ELR (cell line): Measurements from ENCODE around the gene MAPKAP1.

Experiments
- DNase-seq: peaks from one replicate; pipeline ENCODE4 v3.0.0-alpha.2; 2015; ENCODE audit warnings: low read depth

The MAPKAP1 gene

DNA sequence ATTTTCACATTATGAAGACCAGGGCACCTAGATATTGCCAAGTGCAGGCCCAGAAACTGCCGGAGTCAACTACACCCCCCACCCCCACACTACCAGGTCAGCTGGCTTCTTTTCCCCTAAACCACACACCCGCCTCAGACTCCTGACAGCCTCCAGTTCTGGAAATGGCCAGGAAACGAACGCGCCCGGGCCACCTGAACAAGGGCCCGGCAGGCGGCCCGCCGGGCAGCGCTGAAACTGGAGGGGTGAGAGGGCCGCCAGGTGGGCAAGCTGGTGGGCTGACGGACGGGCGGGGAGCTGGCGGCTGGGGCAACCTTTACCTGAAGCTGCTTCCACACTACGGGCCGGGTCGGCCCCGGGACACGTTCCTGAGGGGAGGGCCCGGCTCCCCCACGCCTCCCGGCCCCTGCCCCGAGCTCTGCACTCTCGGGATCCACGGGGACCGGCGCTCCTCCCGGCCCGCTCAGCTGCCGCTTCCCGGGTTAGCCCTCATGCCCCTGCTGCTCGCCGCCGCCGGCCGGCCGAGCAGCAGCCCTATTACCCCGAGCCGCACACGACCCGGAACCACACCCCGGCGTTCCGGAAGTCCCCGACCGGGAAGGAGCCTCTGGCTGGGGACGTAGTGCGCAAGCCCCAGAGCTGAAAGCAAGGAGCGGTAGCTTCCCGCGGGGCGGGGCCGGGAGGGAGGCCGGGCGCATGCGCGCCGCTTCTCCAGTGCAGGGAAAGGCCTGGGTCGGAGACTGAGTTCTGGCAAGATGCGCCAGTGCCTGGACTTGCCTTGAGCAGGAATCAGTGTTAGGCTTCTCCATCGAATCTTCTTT is at the start of gene MAPKAP1:
Gene MAPKAP1 (minus strand): TSS at position 558 of the 821 bp plus-strand sequence. CDS start 34,634 bp downstream, outside the sequence.
- DNase-seq, result peak; percentile 97

DNA sequence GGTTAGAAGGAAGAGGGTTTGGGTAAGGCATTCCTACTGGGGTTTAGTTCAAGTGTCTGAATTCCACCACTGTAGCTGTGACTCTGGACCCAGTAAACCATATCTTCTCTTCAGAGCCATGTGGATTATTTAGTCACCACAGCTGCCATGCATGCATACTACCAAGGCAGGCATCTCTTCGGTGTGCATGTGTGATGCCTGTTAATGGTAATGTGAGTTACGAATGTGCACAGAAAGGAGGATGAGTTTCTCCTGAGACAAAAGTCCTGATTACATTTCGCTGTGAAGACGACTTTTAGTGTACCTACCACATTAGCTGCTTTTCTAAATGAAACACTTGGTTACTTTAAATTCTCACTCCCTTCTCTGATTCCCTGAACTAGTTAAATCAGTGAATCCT is 49.5 kb upstream of the MAPKAP1 start:
- no peak for DNase-seq

DNA sequence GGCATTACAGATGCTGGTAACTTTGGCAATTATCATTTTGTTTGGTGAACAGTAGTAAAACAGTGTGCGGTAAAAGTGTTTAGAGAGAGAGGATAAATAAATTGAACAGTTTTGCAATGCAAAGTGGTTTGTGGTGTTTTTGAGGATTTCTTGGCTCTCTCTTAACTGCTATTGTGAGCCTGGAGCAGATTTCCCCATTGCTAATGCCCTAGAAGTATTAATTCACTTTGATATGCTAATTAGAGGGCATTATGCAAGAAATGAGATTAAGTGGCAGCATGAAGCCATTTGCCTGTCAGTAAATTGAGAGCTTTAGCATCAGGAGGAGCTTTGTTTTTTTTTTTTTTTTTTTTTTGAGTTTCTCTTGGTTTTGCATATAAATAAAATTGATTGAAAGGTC is 48.3 kb upstream of the MAPKAP1 start:
- no peak for DNase-seq

DNA sequence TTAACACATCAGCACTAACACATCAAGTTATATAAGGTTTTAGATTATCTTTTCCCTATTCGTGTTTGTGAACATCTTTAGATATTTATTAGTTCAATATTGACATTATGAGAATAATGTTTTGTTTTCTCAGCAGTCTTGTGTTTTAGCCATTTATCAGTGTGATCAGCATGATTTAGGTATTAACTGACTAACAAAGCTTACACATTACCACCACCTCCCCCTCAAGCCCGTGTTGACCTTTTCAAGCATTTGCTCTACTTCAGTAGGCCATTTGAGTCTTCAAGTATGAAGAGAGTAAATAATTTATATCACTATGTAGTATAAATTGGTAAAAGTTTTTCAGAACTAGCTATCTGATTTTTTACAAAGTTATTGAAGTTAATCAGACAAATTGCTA is 47.1 kb upstream of the MAPKAP1 start:
- DNase-seq, result no peak

DNA sequence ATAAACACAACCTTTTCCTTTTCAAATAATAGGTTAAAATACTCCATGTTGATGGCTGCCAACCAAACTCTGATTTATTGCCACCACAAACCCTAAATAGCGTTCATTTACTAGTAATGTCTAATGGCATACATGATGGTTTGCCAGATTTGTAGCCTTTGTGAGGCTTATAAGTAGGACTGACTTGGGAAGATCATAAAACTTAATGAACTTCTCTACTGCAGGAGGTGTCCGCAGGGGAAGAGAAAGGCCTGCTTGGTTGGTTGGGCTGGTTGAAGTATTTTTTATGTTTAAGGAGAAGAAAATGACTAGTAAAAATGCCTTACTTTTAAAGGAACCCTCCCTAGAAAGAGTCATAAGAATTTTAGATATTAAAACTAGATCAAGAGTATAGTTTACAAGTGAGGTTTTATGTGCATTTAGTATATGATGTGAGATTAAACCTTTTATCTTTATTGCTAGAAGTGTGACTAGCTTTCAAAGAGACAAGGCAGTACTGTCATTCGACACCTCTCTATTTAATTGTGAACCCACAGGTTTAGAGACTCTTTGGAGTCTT is 45.1 kb upstream of the MAPKAP1 start:
- no peak for DNase-seq

DNA sequence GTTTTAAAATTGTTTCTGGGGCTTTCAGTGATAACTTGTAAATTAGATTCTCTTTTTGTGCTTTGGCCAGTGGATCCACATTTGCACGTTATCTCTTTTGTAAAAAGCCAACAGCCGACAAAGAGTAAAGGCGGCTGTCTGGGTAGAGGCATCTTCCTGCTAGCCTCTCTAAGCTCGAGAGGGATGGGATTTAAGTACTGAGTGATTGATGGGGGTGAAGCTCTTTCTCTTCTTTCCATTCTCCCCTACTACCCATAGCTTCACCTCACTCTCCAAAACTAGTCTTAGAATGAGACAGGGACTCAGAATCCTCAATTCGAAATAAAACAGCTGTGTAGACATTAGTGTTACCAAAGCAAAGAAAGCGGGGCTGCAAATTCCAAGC is 43.6 kb upstream of the MAPKAP1 start:
- DNase-seq, result no peak

DNA sequence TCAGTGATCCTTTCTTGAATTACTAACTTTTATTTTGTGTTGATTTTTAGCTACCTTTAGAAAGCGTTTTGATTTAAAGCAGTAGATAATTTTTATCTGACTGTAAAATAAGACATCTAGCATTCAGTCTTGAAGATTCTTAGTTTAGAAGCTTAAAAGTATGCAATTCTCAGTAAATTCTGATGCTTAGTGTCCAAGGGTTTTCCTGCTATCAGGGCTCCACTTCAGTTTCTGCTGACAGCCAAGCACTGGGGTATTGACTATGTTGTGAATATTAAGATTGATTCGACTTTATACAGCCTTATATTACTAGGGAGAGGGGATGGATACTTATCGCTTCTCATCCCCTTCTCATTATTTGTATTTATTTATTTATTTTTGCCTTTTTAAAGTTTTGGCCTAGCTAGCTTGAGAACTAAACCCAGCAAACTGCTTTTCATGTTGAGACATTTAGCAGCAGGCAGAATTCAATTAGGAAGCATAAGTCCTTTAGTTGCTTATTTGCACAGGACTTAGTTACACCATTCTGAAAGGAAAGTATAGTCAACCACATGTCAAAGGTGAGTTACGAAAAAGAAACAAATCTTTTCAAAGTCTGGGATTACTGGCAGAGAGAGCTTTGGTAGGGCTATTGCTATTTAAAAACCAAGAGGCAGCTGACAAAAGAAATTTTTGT is 43.1 kb upstream of the MAPKAP1 start:
- DNase-seq, result no peak

DNA sequence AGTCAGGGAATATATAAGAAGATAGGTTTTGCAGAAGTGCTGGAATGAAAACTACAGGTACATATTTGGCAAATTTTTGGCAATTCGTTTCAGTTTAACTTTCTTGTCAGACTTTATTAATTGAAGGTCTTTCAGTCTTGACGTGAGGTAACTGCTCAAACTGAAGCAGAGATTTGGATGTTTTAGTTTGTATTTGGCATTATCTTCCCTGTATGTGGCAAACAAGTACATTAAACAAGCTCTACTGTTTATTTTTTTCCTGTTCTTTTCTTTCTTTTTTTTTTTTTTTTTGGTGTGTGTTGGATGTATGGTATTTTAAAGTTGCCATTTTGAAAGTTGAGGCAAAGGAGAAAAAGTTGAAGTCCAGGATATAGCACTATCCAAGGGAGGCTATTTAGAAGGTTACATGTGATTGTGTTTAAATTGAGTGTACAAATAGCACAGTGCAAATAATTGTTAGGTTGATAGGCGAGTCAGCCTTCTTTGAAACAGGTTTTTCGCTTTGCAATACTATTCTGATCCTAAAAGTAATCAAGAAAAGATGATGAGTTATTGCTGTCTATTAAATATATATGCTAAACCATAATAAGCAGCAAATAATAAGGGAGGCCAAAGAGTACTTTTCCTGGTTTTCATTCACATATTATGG is 42.4 kb upstream of the MAPKAP1 start:
- DNase-seq, result no peak

DNA sequence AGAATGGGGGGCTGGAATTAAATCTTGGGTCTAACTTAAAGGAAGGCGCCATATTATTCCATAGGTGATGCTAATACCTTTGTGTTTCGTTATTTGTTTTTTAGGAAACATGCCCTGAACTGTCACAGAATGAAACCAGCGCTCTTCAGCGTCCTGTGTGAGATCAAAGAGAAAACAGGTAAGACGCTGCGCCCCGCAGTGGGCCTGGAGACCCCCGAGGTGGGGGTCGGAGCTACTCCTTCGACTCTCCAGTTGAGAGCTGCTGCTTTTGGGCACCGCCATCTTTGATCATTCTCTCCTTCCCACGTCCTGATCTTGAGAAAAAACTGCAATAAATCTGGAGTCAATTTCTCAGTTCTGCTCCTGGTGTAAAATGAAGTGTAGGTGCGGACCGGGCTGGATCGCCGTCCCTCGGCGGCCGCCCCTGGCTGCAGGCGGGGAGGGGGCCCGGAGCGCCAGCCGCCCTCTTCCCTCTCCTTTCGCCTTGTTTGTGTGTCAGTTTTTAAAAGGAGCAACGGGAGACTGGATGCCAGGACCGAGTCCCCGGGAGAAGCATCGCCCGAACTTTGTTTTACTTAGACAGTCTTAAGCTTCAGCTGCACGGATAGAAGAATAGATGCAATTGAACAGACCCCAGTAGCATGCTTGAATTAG is 41.6 kb upstream of the MAPKAP1 start:
- peak; percentile 38 for DNase-seq

DNA sequence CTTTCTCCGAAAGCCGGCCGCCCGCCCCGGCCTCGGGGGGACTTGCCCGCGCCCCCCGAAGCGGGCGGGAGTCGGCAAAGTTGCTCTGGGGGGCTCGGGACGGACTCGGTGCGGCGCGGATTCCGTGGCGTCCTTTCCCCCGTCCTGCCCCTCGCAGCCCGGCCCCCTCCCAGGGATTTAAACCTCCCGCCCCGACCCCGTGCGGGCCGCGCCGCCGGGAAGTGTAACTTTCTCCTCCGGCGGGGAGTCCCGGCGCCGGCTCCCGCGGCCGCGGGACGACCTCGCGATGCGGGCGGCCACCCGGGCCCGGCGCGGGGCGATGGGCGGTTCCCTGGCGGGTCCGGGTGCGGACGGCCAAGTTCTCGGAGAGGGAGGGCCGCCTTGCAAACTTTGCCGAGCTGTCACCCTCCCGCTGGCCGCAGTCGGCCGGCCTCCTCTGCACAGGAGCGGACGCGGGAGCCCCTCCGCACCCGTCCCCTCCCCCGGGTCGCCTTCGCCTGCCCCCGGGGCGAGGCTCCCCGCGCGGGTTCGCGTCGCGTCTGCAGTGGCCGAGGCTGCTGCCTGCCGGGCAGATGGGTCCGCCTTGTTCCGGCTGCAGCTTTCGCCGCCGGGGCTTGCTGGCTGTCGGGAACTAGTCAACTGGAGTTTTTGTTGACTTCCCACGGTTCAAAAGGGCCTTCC is 40.9 kb upstream of the MAPKAP1 start:
- peak; percentile 47 for DNase-seq

DNA sequence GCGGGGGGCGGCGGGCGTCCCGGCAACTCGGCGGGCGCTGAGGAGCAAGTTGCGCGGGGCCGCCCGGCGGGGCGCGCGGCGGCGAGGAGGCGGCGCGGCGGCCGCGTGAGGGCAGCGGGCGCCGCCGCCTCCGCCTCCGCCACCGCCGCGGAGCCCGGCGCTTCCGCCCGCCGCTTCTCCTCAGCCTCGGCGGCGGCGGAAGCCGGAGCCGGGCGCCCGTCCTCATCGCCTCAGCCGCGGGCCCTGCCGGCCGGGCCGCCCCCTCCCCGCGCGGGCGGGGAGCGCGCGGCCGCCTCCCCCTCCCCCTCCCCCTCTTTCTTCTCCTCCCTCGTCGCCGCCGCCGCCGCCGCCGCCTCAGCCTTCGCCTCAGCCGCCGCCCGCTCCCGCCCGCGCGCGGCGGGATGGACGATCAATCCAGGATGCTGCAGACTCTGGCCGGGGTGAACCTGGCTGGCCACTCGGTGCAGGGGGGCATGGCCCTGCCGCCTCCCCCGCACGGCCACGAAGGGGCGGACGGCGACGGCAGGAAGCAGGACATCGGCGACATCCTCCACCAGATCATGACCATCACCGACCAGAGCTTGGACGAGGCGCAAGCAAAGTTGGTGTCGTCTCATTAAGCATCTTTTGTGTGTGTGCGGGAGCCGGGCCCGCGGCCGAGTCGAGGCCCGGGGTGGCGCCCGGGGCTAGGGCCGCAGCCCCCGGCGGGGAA is 40.2 kb upstream of the MAPKAP1 start, which contains the start of gene PBX3:
Gene PBX3 (plus strand): TSS at position 321 of the 712 bp plus-strand sequence.
- peak; percentile 64 for DNase-seq

DNA sequence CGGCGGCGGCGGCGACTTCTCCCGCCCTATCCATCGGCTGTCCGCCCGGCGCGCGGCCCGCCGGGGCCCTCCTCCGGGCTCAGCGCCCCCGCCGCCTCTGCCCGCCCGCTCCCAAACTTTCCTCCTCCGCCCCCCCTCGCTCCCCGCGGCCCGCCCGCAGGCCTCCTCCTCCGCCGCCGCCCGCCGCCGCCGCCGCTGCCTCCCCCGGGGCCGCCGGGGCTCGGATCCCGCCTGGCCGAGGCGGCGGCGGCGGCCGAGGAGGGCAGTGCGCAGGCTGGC is 39.7 kb upstream of the MAPKAP1 start:
- DNase-seq, result no peak

DNA sequence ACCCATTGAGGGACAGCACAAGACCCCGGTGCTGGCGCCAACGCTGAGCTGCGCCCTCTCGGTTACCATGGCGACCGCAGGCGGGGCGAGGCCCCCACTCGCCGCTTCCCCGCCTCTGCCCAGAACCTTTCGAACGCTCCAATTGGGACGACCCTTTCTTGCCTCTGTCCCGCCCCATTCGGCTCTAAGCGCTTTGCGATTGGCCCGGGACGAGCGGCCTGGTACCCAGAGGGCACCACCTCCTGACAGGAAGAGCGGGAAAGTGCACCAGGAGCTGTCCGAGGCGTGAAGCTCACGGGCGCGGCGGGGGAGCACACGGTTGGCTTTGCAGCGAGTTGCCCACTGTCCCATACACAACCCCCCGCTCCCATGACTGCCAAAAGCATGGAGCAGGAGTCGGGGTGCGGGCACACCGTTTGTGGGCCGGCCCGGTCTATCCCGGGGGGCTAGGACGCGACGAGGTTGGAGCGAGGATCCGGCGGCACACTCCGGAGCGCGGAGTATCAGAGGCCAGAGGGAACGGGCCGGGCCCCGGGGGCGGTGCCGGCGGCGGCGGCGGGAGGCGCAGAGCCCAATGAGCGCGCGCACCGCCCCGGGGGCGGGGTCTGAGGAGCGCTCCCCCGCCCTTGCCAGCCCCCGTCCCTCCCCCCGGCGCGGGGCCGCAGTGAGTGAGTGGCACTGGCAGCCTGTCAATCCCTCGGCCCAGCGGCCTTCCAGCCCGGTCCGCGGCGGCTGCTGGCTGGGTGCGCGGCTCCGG is 39.2 kb upstream of the MAPKAP1 start:
- DNase-seq, result peak; percentile 99

DNA sequence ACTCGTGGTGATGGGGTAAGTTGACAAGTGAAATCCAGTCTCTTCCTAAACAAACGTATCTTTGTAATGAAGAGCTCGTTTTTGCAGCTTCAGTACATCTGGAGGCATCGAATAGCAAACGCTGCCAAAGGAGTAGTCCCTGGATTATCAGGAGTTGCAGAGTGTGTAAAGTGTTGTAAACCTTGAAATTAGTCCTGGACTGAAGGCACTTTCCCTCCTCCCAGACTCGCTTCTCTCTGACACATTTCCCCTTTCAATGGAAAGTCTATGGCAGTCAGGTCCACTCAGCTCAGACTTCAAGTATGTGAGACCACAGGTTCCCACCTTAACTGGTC is 38.6 kb upstream of the MAPKAP1 start:
- DNase-seq, result no peak

DNA sequence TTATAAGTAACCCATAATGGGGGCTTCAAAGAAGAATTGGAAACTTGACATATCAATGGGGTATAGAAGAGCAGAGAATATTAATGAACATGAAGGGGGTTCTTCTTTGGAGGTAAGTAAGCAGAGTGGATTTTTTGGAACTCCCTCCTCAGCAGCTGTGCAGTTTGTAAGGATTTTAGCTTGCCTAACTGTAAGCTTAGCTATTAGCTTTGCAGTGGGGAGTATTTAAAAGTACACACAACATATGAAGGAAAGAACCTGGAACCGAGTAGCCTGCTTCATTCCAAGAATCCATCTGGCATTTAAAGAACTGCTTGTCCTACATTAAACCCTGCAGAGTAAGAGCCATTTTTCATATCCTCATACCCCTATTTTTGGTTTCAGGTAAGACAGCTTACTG is 38.0 kb upstream of the MAPKAP1 start:
- DNase-seq, result no peak

DNA sequence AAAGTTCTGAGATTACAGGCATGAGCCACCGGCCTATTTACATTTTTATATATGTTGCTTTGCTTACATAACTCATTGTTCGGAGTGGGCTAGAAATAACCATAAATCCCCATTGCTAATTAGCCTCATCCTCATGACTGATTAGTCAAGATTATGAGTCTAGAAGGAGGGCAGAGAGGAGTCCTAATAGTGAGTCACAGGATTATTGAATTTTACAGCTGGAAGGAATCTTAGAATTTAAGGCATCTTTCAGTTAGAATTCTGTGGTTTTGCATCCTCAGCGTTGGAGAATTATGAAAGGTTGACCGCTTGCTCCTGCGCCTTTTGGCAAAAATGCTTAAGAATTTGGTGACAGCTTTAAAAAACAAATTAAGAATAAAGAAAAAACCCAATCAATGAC is 37.6 kb upstream of the MAPKAP1 start:
- peak; percentile 95 for DNase-seq

DNA sequence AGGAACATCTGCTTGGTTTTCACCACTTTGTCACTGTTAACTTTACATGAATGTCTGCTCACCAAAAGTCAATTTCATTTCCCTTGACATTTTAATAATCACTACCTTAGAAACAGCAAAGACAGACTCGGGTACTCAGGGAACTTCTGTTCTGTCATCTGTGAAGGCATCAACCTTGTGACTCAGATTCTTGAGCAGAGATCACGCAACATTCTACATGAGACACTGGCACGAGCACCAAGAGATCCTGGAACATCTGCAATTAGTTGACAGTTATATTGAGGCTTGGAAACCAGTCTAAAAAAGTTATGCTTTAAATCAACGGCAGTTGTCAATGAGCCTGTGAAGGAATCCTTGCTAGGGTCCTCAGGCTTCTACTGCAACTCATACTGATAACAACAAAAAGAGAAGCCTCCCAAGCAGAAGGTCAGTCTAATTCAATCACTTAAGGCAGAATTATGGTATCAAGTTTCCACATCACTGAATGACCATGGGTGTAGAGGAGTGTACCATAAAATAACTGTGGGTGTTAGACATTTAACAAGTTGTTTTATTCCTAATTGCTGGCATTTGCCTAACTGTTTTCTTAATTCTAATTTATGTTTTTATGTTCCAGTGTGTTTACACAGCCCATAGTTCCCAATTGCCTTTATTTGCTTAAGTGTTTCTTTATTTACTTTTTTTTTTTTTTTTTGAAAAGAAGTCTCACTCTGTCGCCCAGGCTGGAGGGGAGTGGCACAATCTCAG is 36.8 kb upstream of the MAPKAP1 start:
- no peak for DNase-seq

DNA sequence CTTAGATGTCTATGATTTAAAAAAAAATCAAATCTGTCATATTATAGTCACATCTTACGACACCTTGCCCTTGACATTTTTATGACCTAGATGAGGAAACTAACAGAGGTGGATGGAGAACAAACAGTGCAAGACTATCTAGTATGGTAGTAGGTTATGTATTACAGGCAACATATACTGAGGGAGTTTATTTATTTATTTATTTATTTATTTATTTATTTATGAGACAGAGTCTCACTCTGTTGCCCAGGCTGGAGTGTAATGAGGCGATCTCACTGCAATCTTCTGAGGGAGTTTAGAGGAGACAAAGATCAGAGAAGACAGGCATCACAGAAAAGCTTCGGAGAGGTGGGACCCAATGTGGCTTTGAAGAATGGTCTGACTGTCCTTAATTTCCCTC is 35.6 kb upstream of the MAPKAP1 start:
- no peak for DNase-seq

DNA sequence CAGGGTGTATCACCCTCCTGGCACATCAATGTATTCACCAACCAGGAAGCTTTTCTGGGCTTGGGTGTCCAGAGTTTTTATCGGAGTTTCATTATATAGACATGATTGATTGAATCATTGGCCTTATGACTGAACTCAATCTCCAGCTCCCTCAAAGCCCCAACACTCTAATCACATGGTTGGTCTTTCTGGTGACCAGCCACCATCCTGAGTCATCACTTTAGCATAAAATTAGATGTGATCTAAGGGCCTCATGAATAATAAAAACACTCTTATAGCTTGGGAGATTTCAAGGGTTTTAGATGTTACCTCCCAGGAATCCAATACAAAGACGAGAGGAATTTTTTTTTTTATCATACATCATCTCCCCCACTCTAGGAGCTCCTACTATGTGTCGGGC is 32.4 kb upstream of the MAPKAP1 start:
- no peak for DNase-seq

DNA sequence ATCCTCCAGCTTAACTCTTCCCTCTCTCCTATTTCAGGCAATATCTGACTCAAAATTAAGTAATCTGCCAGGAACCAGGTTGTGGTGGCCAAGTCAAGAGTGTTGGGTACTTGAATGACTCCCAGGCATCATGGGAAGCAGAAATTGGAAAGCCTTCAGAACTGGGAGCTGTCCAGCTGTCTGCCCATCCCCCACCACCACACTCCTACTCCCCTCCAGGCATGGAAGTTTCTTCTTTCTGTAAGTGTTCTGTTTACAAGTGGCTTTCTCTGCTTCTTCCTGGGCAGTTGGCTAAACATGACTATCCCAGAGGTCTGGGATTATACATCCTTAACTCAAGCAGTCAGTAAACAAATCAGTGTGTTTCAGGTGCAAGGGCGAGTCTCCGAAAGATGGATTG is 25.6 kb upstream of the MAPKAP1 start:
- peak; percentile 28 for DNase-seq
